AG09319 (cell line): ENCODE data around the gene TRIM33.
A peak's percentile ranks its signal among the peaks of the same experiment; 100 is the strongest.

Experiments used
- DNase-seq: peaks from one replicate; pipeline ENCODE4 v3.0.0-alpha.2; 2010; ENCODE audit warnings: low read depth; ENCODE audit errors: extremely low read depth
- CTCF ChIP-seq: IDR thresholded peaks from 2 replicates; pipeline ENCODE4 v1.5.1; 2011; ENCODE audit warnings: low read depth, mild to moderate bottlenecking, inconsistent platforms, low read length, moderate library complexity

TRIM33 gene

GRCh38 chr1:114350731-114351445, 160.1 kb downstream of the TRIM33 start:
- no peak for DNase-seq

DNA sequence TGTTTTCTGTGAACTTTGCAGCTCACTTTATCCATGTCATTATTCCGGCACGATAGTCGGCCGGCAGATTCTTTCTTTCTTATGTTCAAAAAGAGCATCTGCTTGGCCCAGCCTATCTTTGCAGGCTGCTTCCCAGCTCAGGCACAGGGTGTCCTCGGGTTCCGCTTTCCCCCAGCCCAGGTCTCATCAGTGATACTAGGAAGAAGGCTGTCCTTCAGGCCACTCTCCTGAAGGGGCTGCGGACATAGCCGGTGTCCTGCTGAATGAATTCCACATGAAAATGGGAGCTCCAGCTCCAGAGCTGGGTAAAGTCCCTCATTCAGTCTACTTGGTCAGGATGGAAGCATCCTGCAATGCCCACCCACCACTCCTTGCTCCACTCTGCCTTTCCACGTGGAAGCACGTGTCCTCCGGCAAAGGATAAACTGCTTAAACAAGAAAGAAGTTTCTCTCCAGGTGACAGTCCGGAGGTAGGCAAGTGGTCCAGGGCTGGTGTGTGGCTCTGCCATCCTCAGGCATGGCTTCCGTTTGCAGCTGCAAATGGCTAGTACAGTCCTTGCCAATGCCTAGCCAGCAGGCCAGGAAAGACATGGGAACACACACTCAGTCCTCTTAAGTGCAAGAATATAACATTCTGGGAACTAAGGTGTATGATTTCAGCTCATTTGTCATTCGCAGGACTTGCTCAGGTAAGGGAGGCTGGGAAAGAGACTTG, 161.0 kb downstream of the TRIM33 start:
- no peak for TF ChIP-seq CTCF
- DNase-seq = no peak

More at GRCh38 chr1:114350731-114351445, 160.1 kb downstream of the TRIM33 start:
- no peak for TF ChIP-seq CTCF

DNA sequence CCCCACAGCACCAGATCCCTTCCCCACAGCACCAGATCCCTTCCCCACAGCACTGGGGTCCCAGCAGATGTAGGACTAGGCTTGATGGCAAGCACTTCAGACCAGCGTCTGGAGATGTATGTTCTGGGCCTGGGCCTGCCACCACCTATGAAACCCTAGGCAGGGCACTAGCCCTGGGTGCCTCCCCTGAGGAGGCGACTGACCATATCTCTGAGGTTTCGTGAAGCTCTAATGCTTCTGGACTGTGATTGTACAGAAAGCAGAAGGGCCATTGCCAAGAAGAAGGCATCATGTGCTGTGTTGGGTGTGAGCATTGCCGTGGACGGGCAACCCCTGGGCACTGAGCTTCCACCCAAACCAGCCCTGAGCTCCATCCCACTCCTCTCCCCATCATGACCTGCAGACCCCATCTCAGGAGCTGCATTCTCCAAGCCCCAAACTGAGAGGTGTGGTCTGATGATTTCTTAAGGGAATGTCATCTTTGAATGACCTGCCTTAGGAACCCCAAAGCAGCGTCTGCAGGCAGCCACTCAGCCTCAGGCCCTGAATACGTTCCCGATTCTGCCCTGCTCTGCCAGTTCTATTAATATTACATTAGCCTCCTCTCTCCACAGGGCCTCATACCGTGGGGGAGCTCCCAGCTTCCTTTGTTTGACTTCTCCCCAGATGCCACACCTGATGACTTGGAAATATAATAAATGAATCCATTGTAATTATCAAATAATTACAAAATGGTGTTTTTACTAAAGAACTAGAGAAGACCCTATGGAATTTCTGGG, 163.4 kb downstream of the TRIM33 start:
- TF ChIP-seq CTCF = no peak
- DNase-seq = no peak

- peak; percentile 81 for DNase-seq
- TF ChIP-seq CTCF = no peak; the same call in none of the 2 replicates
Observed at GRCh38 chr1:114346480-114347029, 164.4 kb downstream of the TRIM33 start.

- no peak for TF ChIP-seq CTCF
- DNase-seq = no peak
Observed at GRCh38 chr1:114345930-114346479, 165.0 kb downstream of the TRIM33 start.

GRCh38 chr1:114344656-114345055, 166.3 kb downstream of the TRIM33 start:
- no peak for DNase-seq
- no peak for TF ChIP-seq CTCF
